ENCODE measurements around the gene IZUMO2.

The IZUMO2 gene

GRCh38 chr19:50196322-50196932 lies 33.3 kb upstream of the IZUMO2 start:
- Mint-ChIP-seq H3K27ac (no peak overlapping the region), H3K36me3 (ENCODE audit: low read depth) (no peaks in the 10 kb centered on the region), H3K4me1 (ENCODE audit: low read depth) (no peaks in the 10 kb centered on the region), H3K4me3 (no peak overlapping the region), H3K9me3 (no peaks in the 10 kb centered on the region), H3K27me3 (peaks cover 27% of the 10 kb centered on the region)
- intact Hi-C loops (cut with micrococcal nuclease): no loop called here

DNA sequence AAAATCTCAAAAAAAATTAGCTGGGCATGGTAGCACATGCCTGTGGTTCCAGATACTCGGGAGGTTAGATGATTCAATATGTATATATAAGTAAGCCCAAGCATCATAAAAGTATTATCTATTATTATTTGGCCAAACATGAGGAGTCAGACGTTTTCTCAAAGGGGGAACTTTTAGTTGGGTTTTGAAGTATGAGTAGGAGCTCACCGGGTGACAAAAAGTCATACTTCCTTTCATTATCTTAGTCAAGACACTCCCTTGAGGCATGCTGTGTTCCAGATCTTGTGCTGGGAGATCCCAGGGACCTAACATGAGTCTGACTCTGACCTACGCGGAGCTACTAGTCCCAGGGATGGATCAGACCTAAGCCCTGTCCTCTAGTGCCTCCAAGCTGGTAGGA lies 32.1 kb upstream of the IZUMO2 start:
- no peak overlapping the region for H3K4me3 Mint-ChIP-seq
- H3K9me3 Mint-ChIP-seq: no peaks in the 10 kb centered on the region
- no peaks in the 10 kb centered on the region for H3K36me3 Mint-ChIP-seq (ENCODE audit: low read depth)
- H3K27me3 Mint-ChIP-seq: peaks cover 20% of the 10 kb centered on the region
- H3K27ac Mint-ChIP-seq: no peak overlapping the region
- intact Hi-C loops (cut with micrococcal nuclease): no loop called here
- peaks cover 5% of the 10 kb centered on the region for H3K4me1 Mint-ChIP-seq (ENCODE audit: low read depth)

DNA sequence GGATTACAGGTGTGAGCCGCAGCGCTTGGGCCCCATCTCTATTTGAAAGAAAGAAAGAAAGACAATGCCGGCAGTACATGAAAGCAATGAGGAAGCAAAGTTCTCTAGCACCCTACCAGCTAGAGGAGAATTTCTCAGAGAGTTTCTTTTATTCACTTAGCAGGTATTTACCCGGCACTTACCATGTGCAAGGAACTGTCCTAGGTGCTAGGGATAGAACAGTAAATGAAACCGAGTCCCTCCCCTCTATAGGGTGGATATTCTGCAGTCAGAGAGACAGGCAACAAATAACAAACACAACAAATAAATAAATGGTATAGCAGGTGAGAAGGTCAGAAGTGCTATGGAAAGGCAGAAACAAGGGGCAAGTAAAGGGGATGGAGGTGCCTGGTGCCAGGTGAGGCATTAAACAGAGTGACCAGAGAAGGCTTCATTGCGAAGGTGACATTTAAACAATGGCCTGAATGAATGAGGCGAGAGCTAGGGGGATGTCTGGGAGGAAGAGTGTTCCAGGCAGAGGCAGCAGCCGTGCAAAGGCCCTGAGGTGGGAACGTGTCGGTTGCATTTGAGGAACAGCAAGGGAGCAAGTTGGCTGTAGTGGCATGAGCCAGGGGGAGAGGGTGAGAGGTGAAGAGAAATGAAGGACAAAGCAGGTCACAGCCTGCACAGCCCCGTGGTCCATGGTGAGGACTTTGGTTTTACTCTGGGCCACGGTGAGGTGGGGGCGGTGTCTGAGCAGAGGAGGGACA lies 29.6 kb upstream of the IZUMO2 start:
- H3K4me3 Mint-ChIP-seq: no peak overlapping the region
- no peak overlapping the region for H3K27ac Mint-ChIP-seq
- no peaks in the 10 kb centered on the region for H3K9me3 Mint-ChIP-seq
- H3K27me3 Mint-ChIP-seq: peaks cover 18% of the 10 kb centered on the region
- peaks cover 5% of the 10 kb centered on the region for H3K4me1 Mint-ChIP-seq (ENCODE audit: low read depth)
- no peaks in the 10 kb centered on the region for H3K36me3 Mint-ChIP-seq (ENCODE audit: low read depth)
- intact Hi-C loops (cut with micrococcal nuclease): no loop called here

DNA sequence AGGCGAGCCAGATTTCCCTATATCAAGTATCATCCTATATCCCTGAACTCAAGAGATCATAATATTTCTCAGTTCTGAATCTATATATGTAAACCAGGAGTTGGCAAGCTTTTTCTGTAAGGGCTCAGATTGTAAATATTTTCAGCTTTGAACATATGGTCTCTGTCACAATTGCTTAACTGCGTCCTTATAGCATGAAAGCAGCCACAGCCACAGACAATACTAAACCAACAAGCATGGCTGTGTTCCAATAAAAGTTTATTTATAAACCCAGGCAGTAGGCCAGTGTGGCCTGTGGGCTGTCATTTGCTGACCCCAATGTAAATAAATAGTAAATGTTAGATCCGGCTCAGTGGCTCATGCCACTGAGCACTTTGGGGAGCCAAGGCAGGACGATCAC lies 28.1 kb upstream of the IZUMO2 start:
- H3K4me1 Mint-ChIP-seq (ENCODE audit: low read depth): peaks cover 5% of the 10 kb centered on the region
- no peak overlapping the region for H3K27ac Mint-ChIP-seq
- intact Hi-C loops (cut with micrococcal nuclease): no loop called here
- H3K36me3 Mint-ChIP-seq (ENCODE audit: low read depth): no peaks in the 10 kb centered on the region
- no peak overlapping the region for H3K4me3 Mint-ChIP-seq
- no peaks in the 10 kb centered on the region for H3K9me3 Mint-ChIP-seq
- peaks cover 15% of the 10 kb centered on the region for H3K27me3 Mint-ChIP-seq

GRCh38 chr19:50190439-50190891 lies 27.4 kb upstream of the IZUMO2 start:
- intact Hi-C loops (cut with micrococcal nuclease): no loop called here
- no peak overlapping the region for H3K4me3 Mint-ChIP-seq
- H3K36me3 Mint-ChIP-seq (ENCODE audit: low read depth): no peaks in the 10 kb centered on the region
- H3K27ac Mint-ChIP-seq: no peak overlapping the region
- no peaks in the 10 kb centered on the region for H3K9me3 Mint-ChIP-seq
- peaks cover 15% of the 10 kb centered on the region for H3K27me3 Mint-ChIP-seq
- H3K4me1 Mint-ChIP-seq (ENCODE audit: low read depth): peaks cover 5% of the 10 kb centered on the region

DNA sequence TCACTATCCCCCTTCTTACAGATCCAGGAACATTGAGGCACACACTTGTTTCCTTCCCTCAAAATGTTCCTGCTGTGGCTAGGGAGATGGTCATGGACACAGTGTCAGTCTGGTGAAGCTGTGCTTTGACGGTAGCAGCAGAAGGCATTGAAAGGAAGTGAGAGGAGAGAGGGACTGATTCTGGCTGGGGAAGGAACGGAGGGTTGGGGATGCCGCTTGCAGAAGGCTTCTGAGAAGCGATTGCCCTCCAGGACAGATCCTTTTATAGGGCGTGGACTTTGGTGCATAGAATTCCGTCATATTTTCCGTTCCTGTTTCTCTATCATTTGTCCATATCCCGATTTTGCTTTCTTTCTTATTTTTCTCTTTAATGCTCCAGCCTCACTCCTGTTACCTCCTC lies 26.2 kb upstream of the IZUMO2 start:
- intact Hi-C loops (cut with micrococcal nuclease): no loop called here
- Mint-ChIP-seq H3K27me3 (peaks cover 15% of the 10 kb centered on the region), H3K9me3 (no peaks in the 10 kb centered on the region), H3K4me1 (ENCODE audit: low read depth) (peaks cover 5% of the 10 kb centered on the region), H3K4me3 (no peak overlapping the region), H3K36me3 (ENCODE audit: low read depth) (no peaks in the 10 kb centered on the region), H3K27ac (no peak overlapping the region)

- Mint-ChIP-seq H3K36me3 (ENCODE audit: low read depth) (no peaks in the 10 kb centered on the region), H3K27ac (no peak overlapping the region), H3K9me3 (no peaks in the 10 kb centered on the region), H3K4me1 (ENCODE audit: low read depth) (peaks cover 5% of the 10 kb centered on the region), H3K27me3 (peaks cover 12% of the 10 kb centered on the region), H3K4me3 (no peak overlapping the region)
- intact Hi-C loops (cut with micrococcal nuclease): no loop called here
Measured at GRCh38 chr19:50187937-50188336, 24.9 kb upstream of the IZUMO2 start.

DNA sequence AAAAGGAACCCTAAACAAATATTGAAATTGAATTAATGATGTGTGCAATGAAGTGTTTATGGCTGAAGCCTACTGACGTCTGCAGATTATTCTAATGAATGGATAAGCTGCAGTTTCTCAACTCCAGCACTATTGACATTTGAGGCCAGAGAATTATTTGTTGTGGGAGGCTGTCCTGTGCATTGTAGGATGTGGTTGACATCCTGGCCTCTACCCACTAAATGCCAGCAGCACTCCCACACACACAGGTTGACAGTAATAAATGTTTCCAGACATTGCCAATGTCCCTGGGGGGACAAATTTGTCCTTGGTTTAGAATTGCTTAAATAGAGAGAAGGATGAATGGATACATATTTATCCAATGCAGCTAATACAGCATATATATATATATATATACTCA lies 21.1 kb upstream of the IZUMO2 start:
- Mint-ChIP-seq H3K9me3 (no peaks in the 10 kb centered on the region), H3K4me1 (ENCODE audit: low read depth) (no peaks in the 10 kb centered on the region), H3K36me3 (ENCODE audit: low read depth) (no peaks in the 10 kb centered on the region), H3K27ac (no peak overlapping the region), H3K4me3 (no peak overlapping the region), H3K27me3 (peaks cover 3% of the 10 kb centered on the region)
- intact Hi-C loops (cut with micrococcal nuclease): no loop called here

DNA sequence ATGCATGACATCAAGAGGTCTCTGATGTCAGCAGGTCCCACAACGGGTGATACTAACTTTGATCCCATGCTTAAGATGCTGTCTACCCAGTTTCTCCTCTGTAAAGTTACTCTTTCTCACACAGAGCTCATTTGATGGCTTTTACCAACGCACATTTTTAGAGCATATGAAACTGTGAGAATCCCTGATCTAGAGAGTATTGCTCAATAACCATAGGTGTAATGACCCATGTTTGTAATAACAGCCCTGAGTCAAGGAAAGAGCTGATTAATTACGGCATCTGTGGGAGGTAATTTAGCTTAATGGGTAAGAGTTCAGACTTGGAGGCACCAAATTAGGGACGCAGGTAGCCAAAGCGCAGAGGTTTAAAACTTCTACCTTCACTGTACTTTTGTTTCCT lies 18.0 kb upstream of the IZUMO2 start:
- Mint-ChIP-seq H3K9me3 (no peaks in the 10 kb centered on the region), H3K27ac (no peak overlapping the region), H3K27me3 (no peaks in the 10 kb centered on the region), H3K36me3 (ENCODE audit: low read depth) (no peaks in the 10 kb centered on the region), H3K4me3 (no peak overlapping the region), H3K4me1 (ENCODE audit: low read depth) (no peaks in the 10 kb centered on the region)
- intact Hi-C loops (cut with micrococcal nuclease): no loop called here

DNA sequence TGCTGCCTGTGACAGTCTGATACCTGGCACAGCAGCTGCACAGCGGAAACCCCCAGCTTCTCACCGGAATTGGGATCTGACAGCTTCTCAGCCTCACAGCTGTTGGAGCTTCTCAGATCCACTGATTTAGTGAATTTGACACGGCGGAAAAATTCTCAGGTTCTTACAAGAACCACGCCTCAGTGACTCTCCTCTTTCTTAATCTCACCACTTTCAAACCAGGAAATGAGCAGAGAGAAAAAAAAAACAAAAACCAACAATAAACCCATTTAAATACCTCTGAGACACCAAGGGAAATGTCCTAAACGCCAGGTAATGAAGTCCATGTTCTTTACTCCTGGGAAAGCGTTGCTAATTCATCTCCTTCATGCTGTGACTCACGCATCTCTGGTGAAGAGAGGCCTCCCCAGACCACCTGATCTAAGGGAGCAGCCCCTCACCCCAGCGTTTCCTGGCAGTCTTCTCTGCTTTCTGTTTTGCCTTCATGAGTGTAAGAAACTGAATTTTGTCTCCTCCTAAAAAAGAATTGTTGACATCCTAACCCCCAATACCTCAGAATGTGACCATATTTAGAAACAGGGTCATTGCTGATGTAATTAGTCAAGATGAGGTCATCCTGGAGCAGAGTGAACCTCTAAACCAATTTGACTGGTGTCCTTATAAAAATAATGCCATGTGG lies 15.9 kb upstream of the IZUMO2 start:
- Mint-ChIP-seq H3K27me3 (peaks cover 2% of the 10 kb centered on the region), H3K27ac (no peak overlapping the region), H3K9me3 (no peaks in the 10 kb centered on the region), H3K4me3 (no peak overlapping the region), H3K36me3 (ENCODE audit: low read depth) (no peaks in the 10 kb centered on the region), H3K4me1 (ENCODE audit: low read depth) (no peaks in the 10 kb centered on the region)
- intact Hi-C loops (cut with micrococcal nuclease): no loop called here

GRCh38 chr19:50178320-50178719 lies 15.2 kb upstream of the IZUMO2 start:
- Mint-ChIP-seq H3K27me3 (peaks cover 2% of the 10 kb centered on the region), H3K4me1 (ENCODE audit: low read depth) (no peaks in the 10 kb centered on the region), H3K36me3 (ENCODE audit: low read depth) (no peaks in the 10 kb centered on the region), H3K4me3 (no peak overlapping the region), H3K27ac (no peak overlapping the region), H3K9me3 (no peaks in the 10 kb centered on the region)
- intact Hi-C loops (cut with micrococcal nuclease): no loop called here

GRCh38 chr19:50176775-50177174 lies 13.7 kb upstream of the IZUMO2 start:
- intact Hi-C loops (cut with micrococcal nuclease): no loop called here
- Mint-ChIP-seq H3K4me3 (no peak overlapping the region), H3K36me3 (ENCODE audit: low read depth) (no peaks in the 10 kb centered on the region), H3K27ac (no peak overlapping the region), H3K9me3 (no peaks in the 10 kb centered on the region), H3K27me3 (peaks cover 7% of the 10 kb centered on the region), H3K4me1 (ENCODE audit: low read depth) (no peaks in the 10 kb centered on the region)

- no peaks in the 10 kb centered on the region for H3K36me3 Mint-ChIP-seq (ENCODE audit: low read depth)
Measured at GRCh38 chr19:50175924-50176323, 12.8 kb upstream of the IZUMO2 start.

GRCh38 chr19:50174100-50174793 lies 11.2 kb upstream of the IZUMO2 start:
- Mint-ChIP-seq H3K4me1 (ENCODE audit: low read depth) (no peaks in the 10 kb centered on the region), H3K27ac (no peak overlapping the region), H3K27me3 (peaks cover 7% of the 10 kb centered on the region), H3K4me3 (no peak overlapping the region), H3K9me3 (no peaks in the 10 kb centered on the region), H3K36me3 (ENCODE audit: low read depth) (no peaks in the 10 kb centered on the region)
- intact Hi-C loops (cut with micrococcal nuclease): no loop called here

More at GRCh38 chr19:50175924-50176323, 12.8 kb upstream of the IZUMO2 start:
- H3K27ac Mint-ChIP-seq: no peak overlapping the region
- no peaks in the 10 kb centered on the region for H3K4me1 Mint-ChIP-seq (ENCODE audit: low read depth)
- intact Hi-C loops (cut with micrococcal nuclease): no loop called here
- H3K9me3 Mint-ChIP-seq: no peaks in the 10 kb centered on the region
- H3K27me3 Mint-ChIP-seq: peaks cover 7% of the 10 kb centered on the region
- H3K4me3 Mint-ChIP-seq: no peak overlapping the region
